Neural cell (in vitro differentiated cells): ENCODE measurements around the gene PEX7.

Experiments used
- CTCF ChIP-seq: fragments of 450-650 bp; IDR thresholded peaks from 2 replicates; pipeline ENCODE4 v1.5.1; 2014; ENCODE audit warnings: antibody characterized with exemption, mild to moderate bottlenecking, moderate library complexity; ENCODE audit not compliant: poor library complexity, severe bottlenecking
- EP300 ChIP-seq: fragments of 450-650 bp; conservative IDR thresholded peaks from 2 replicates; pipeline ENCODE4 v1.6.1; 2014; ENCODE audit warnings: antibody characterized with exemption, mild to moderate bottlenecking, moderate library complexity; ENCODE audit not compliant: poor library complexity, severe bottlenecking
- EZH2 ChIP-seq: fragments of 200-600, 300-800 bp; shearing (Covaris generic), sonication (generic); IDR thresholded peaks from 2 replicates; pipeline ENCODE4 v1.6.1; 2014; ENCODE audit warnings: antibody characterized with exemption, low read length, borderline replicate concordance, mild to moderate bottlenecking; ENCODE audit not compliant: insufficient read depth, poor library complexity, severe bottlenecking
- MXI1 ChIP-seq: fragments of 450-650 bp; conservative IDR thresholded peaks from 2 replicates; pipeline ENCODE4 v1.6.1; 2014; ENCODE audit warnings: antibody characterized with exemption, mild to moderate bottlenecking; ENCODE audit not compliant: poor library complexity, severe bottlenecking
- POLR2AphosphoS5 ChIP-seq: IDR thresholded peaks from 2 replicates; pipeline ENCODE4 v1.6.1; 2012
- RAD21 ChIP-seq: fragments of 450-650 bp; conservative IDR thresholded peaks from 2 replicates; pipeline ENCODE4 v1.6.1; 2014; ENCODE audit warnings: antibody characterized with exemption, mild to moderate bottlenecking, moderate library complexity
- SMC3 ChIP-seq: fragments of 450-650 bp; conservative IDR thresholded peaks from 2 replicates; pipeline ENCODE4 v1.6.1; 2014; ENCODE audit warnings: antibody characterized with exemption, mild to moderate bottlenecking, moderate library complexity; ENCODE audit not compliant: poor library complexity
- TAF1 ChIP-seq: IDR thresholded peaks from 2 replicates; pipeline ENCODE4 v1.6.1; 2012; ENCODE audit warnings: low read depth
- TF ChIP-seq, protein P1 (sequence below): IDR thresholded peaks from 2 replicates; pipeline ENCODE4 v1.6.1; 2012; ENCODE audit warnings: borderline replicate concordance

GRCh38 chr6:136783495-136784270 is 38.7 kb upstream of the PEX7 start:
- TF ChIP-seq EP300 = no peak
- no peak for TF ChIP-seq POLR2AphosphoS5
- no peak for TF ChIP-seq CTCF
- TF ChIP-seq, protein P1, sequence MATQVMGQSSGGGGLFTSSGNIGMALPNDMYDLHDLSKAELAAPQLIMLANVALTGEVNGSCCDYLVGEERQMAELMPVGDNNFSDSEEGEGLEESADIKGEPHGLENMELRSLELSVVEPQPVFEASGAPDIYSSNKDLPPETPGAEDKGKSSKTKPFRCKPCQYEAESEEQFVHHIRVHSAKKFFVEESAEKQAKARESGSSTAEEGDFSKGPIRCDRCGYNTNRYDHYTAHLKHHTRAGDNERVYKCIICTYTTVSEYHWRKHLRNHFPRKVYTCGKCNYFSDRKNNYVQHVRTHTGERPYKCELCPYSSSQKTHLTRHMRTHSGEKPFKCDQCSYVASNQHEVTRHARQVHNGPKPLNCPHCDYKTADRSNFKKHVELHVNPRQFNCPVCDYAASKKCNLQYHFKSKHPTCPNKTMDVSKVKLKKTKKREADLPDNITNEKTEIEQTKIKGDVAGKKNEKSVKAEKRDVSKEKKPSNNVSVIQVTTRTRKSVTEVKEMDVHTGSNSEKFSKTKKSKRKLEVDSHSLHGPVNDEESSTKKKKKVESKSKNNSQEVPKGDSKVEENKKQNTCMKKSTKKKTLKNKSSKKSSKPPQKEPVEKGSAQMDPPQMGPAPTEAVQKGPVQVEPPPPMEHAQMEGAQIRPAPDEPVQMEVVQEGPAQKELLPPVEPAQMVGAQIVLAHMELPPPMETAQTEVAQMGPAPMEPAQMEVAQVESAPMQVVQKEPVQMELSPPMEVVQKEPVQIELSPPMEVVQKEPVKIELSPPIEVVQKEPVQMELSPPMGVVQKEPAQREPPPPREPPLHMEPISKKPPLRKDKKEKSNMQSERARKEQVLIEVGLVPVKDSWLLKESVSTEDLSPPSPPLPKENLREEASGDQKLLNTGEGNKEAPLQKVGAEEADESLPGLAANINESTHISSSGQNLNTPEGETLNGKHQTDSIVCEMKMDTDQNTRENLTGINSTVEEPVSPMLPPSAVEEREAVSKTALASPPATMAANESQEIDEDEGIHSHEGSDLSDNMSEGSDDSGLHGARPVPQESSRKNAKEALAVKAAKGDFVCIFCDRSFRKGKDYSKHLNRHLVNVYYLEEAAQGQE = no peak
- no peak for TF ChIP-seq TAF1
- TF ChIP-seq RAD21 = no peak
- no peak for TF ChIP-seq EZH2
- TF ChIP-seq SMC3 = no peak
- TF ChIP-seq MXI1 = no peak
